ENCODE data around the gene GID8.

Gene GID8

GRCh38 chr20:62911701-62912280 lies 26.2 kb upstream of the GID8 start:
- ChIA-PET CTCF (interaction anchor here (1.2 to 1.5 kb wide), 2 partner anchors 9 to 13 kb away, joined by 3 to 6 read pairs; no protein-coding TSS in a partner anchor), POLR2A (ENCODE audit: low non-redundant PET) (no interaction called here)
- H3K27ac ChIP-seq: peak overlapping the region; percentile 55
- no peak for TF ChIP-seq CTCF (conservative IDR thresholded peaks at IDR 0.05; ENCODE audit: low read depth)
- no peak for DNase-seq (ENCODE audit: low spot score)

- POLR2A ChIA-PET (ENCODE audit: low non-redundant PET): no interaction called here
- peak overlapping the region; percentile 35 for H3K27ac ChIP-seq
- CTCF ChIA-PET: interaction anchor here (1.6 kb wide), 1 partner anchor 13 kb away, joined by 6 read pairs; no protein-coding TSS in a partner anchor
- DNase-seq (ENCODE audit: low spot score): no peak
- TF ChIP-seq CTCF (conservative IDR thresholded peaks at IDR 0.05; ENCODE audit: low read depth): no peak
These were observed 24.8 kb upstream of the GID8 start for GRCh38 chr20:62913043-62913630.

- H3K27ac ChIP-seq: no peak overlapping the region; the same call in 1 of the 2 replicates
- CTCF ChIA-PET: interaction anchor here (0.6 to 1.6 kb wide), 3 partner anchors 15 to 252 kb away, joined by 3 to 6 read pairs (median 3); no protein-coding TSS in a partner anchor
- DNase-seq (ENCODE audit: low spot score): no peak
- POLR2A ChIA-PET (ENCODE audit: low non-redundant PET): interaction anchor here (1.2 kb wide), 1 partner anchor 11 kb away, joined by 3 read pairs; no protein-coding TSS in a partner anchor
- no peak for TF ChIP-seq CTCF (conservative IDR thresholded peaks at IDR 0.05; ENCODE audit: low read depth)
These were observed 23.5 kb upstream of the GID8 start for GRCh38 chr20:62914436-62914835.

DNA sequence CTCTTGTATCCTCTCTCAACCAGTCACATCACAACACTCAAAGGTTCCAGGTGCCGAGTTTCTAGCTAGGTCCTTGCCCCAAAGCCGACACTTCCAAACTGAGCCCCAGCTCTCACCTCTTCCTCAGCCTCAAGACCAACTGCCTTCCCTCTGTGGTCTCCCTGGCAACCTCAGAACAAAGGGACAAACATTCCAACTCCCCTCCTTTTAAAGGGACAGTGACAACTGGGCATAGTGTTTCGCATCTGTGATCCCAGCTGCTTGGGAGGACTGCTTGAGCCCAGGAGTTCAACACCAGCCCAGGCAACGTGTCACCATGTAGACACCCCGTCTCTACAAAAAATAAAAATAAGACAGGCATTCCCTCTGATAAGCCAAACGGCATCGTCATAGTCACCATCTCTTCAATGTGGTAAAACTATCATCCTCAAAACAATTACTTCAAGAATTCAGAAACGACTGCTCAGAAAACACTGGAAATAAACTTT lies 22.9 kb upstream of the GID8 start:
- H3K27ac ChIP-seq: peak overlapping the region; percentile 10; the same call in 1 of the 2 replicates
- CTCF ChIA-PET: interaction anchor here (1.3 kb wide), 1 partner anchor 58 kb away, joined by 3 read pairs; no protein-coding TSS in a partner anchor
- no peak for DNase-seq (ENCODE audit: low spot score)
- no peak for TF ChIP-seq CTCF (conservative IDR thresholded peaks at IDR 0.05; ENCODE audit: low read depth)
- POLR2A ChIA-PET (ENCODE audit: low non-redundant PET): interaction anchor here (1.2 kb wide), 1 partner anchor 12 kb away, joined by 3 read pairs; no protein-coding TSS in a partner anchor

DNA sequence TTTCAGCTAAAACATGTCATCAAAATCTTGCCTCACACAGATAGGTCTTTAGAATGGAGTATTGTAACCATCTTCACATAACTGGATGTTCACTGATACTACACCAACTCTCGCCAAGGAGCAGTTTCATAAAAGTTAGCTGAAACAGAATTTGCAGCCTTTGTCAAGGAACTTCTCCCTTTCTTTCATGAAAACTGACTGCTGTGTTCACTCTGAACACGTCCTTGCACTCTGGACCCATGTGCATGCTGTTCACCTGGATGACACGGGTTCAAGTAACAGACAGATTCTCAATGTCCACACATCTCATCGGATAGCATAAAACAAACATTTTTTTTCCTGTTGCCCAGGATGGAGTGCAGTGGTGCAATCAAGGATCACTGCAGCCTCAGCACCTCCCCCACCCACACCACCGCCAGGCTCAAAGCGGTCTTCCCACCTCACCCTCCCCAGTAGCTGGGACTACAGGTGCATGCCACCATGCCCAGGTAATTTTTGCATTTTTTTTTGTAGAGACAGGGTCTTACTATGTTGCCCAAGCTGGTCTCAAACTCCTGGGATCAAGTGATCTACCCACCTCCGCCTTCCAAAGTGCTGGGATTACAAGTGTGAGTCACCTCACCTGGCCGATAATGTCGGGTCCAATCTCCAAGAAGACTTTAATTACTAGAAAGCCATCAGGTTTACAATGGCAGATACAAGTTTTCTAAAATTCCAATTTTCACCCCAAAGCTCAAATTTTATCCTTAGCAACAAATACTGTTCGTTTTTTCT lies 21.1 kb upstream of the GID8 start:
- CTCF ChIA-PET: interaction anchor here (0.6 to 1.5 kb wide), 7 partner anchors 10 to 70 kb away, joined by 3 to 6 read pairs (median 4); no protein-coding TSS in a partner anchor
- peak overlapping the region; percentile 37 for H3K27ac ChIP-seq
- POLR2A ChIA-PET (ENCODE audit: low non-redundant PET): interaction anchor here (1.1 kb wide), 1 partner anchor 8 kb away, joined by 4 read pairs; no protein-coding TSS in a partner anchor
- TF ChIP-seq CTCF (conservative IDR thresholded peaks at IDR 0.05; ENCODE audit: low read depth): no peak
- no peak for DNase-seq (ENCODE audit: low spot score)

DNA sequence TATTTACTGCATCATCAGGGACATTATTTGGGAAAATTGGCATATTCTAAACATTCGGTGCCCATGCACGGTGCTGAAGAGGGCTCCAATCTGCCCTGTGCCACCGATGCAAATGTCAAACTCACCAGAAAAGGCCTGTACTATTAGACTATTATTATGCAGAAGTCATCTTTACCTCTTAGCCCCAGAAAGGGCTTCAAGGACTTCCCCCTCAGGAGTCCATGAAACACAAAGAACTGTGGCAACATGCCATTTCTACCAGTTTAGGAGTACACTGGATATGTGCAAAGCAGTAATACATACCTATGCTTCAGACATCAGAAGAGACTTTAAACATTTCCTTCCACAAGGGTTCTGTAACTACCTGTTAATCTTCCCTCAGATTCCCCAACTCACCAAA lies 20.2 kb upstream of the GID8 start:
- no peak for TF ChIP-seq CTCF (conservative IDR thresholded peaks at IDR 0.05; ENCODE audit: low read depth)
- H3K27ac ChIP-seq: no peak overlapping the region
- no peak for DNase-seq (ENCODE audit: low spot score)
- ChIA-PET CTCF (interaction anchor here (1.1 to 1.9 kb wide), 3 partner anchors 10 to 20 kb away, joined by 4 to 8 read pairs (median 8); no protein-coding TSS in a partner anchor), POLR2A (ENCODE audit: low non-redundant PET) (no interaction called here)

Measured in RWPE1 (cell line).